GM18861 (cell line): ENCODE results near the gene EPHB3.
"Not testable (repeated sequence)": the region's sequence is repeated elsewhere in the genome, so short reads cannot be mapped to it uniquely, and the experiment has no call there.

ENCODE experiments used
- ATAC-seq: cut with Tn5 transposase; IDR thresholded peaks from one replicate; pipeline ENCODE4 v1.9.1; 2021; ENCODE audit not compliant: unreplicated experiment

The EPHB3 gene

GRCh38 chr3:184618811-184619210 is 57.2 kb downstream of the EPHB3 start:
- ATAC-seq = no peak

GRCh38 chr3:184619369-184619768 is 57.8 kb downstream of the EPHB3 start:
- ATAC-seq = no peak

DNA sequence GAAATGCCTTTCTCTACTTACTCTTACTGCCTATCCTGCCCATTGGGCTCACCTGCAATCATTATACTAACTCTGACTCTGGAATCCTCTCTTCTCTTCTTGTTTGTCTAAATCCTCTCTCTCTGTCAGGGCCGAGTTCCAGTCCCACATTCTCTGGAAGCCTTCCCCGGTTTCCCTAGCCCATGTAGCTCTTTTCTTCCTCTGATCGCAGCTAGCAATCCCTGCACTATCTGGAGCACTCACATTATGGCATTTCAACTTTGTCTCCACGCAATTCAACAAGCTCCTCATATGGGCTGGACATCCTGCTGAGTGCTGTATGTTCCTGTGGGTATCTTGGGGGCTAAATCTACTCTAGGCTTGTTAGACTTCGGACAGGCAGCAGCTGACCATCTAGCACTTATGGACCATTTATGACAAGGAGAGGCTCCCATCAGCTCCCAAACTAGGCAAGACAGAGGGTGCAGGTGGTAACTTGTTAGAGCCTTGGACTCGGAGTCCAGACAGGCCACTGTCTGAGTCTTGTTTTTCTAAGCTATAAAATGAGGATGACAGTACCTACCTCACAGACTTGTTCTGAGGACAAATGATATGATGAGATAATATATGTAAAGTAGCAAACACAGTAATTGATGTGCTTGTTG is 58.3 kb downstream of the EPHB3 start:
- ATAC-seq = no peak

- ATAC-seq = no peak
These were observed 59.0 kb downstream of the EPHB3 start for GRCh38 chr3:184620475-184621119.

DNA sequence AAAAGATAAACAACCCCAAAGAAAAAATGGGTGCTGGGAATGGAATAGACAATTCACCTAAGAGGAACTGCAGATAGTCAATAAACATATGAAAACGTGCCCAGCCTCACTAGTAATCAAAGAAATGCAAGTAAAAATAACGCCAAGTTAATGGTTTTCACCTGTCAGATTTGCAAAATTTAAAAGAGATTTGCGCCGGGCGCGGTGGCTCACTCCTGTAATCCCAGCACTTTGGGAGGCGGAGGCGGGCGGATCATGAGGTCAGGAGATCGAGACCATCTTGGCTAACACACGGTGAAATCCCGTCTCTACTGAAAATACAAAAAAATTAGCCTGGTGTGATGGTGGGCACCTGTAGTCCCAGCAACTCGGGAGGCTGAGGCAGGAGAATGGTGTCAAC is 60.6 kb downstream of the EPHB3 start:
- ATAC-seq = not testable (repeated sequence)

GRCh38 chr3:184626923-184627322 is 65.3 kb downstream of the EPHB3 start:
- ATAC-seq = no peak

DNA sequence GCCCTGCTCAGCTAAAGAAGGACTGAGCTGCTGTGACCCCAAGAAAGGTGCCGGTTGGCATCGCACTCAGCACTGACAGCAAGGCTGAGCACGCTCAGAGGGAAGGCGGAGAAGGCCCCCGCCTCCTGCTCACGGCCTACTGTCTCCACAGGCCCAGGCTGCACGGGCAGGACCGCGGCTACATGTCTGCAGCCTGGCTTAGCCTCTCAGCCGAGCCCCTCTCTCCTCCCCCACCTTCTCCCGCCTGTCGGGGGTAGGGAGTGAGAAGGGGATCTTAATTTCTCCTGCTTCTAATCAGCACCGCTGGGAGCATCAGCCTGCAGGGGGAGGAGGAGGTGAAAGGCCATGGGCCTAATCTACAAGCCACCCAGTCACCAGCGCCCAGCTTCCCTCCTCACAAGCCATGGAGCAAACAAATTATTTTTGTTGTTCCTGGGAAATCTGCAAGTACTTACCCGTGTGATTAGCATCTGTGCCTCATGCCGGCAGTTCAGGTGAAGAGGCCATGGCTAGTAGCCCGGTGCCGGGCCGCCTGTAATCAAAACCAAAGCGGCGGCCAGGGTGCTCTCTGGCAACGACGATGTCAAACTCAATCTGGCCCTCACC is 68.1 kb downstream of the EPHB3 start:
- no peak for ATAC-seq

GRCh38 chr3:184630861-184631471 is 69.4 kb downstream of the EPHB3 start:
- no peak for ATAC-seq

DNA sequence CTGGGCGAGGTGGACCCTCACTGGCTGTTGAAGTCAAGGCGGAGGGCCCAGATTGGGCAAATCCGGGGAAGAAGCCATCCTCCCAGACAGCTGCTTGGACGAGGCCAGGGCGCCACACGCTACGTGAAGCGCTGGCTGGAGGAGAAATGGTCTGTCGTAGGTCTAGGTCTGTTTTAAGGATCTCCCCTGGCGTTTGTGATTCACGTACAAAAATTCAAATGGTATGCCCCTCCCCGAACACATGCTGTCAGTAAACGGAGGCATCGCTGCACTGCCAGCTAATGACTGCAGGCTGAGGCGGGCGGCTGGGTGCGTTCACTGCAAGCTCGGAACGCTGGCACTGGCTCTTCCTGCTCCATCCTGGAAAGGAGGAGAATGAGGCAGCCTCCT is 69.9 kb downstream of the EPHB3 start:
- ATAC-seq = no peak
